GM19372 (cell line): Measurements from ENCODE around the gene ANKS1B.

ENCODE experiments used
- ATAC-seq: cut with Tn5 transposase; IDR thresholded peaks from one replicate; pipeline ENCODE4 v1.9.1; 2021; ENCODE audit warnings: mild to moderate bottlenecking, low read depth, moderate library complexity; ENCODE audit not compliant: unreplicated experiment

Gene ANKS1B

GRCh38 chr12:98817742-98818141 lies 1167.0 kb downstream of the ANKS1B start:
- ATAC-seq = no peak

- no peak for ATAC-seq
These were observed 1168.0 kb downstream of the ANKS1B start for GRCh38 chr12:98816720-98817119.

- no peak for ATAC-seq
These were observed 1170.5 kb downstream of the ANKS1B start for GRCh38 chr12:98814254-98814653.

GRCh38 chr12:98812225-98812624 lies 1172.5 kb downstream of the ANKS1B start:
- ATAC-seq = no peak

- ATAC-seq = no peak
These were observed 1176.4 kb downstream of the ANKS1B start for GRCh38 chr12:98808243-98808875.

- ATAC-seq = no peak
These were observed 1177.5 kb downstream of the ANKS1B start for GRCh38 chr12:98807187-98807586.

GRCh38 chr12:98803468-98804209 lies 1181.1 kb downstream of the ANKS1B start:
- no peak for ATAC-seq

GRCh38 chr12:98799822-98800221 lies 1184.9 kb downstream of the ANKS1B start:
- ATAC-seq = no peak

GRCh38 chr12:98799146-98799810 lies 1185.5 kb downstream of the ANKS1B start:
- no peak for ATAC-seq

- no peak for ATAC-seq
These were observed 1187.5 kb downstream of the ANKS1B start for GRCh38 chr12:98797200-98797599.

GRCh38 chr12:98796745-98797144 lies 1188.0 kb downstream of the ANKS1B start:
- ATAC-seq = no peak

GRCh38 chr12:98793121-98793520 lies 1191.6 kb downstream of the ANKS1B start:
- ATAC-seq = no peak

GRCh38 chr12:98791406-98791805 lies 1193.3 kb downstream of the ANKS1B start:
- ATAC-seq = no peak

- no peak for ATAC-seq
These were observed 1196.3 kb downstream of the ANKS1B start for GRCh38 chr12:98788396-98788795.

GRCh38 chr12:98786653-98787052 lies 1198.1 kb downstream of the ANKS1B start:
- ATAC-seq = no peak

- no peak for ATAC-seq
These were observed 1201.3 kb downstream of the ANKS1B start for GRCh38 chr12:98783420-98783819.

GRCh38 chr12:98780261-98780660 lies 1204.5 kb downstream of the ANKS1B start:
- no peak for ATAC-seq

- no peak for ATAC-seq
These were observed 1211.9 kb downstream of the ANKS1B start for GRCh38 chr12:98772818-98773217.

- no peak for ATAC-seq
These were observed 1212.7 kb downstream of the ANKS1B start for GRCh38 chr12:98771811-98772752.

GRCh38 chr12:98770230-98770629 lies 1214.5 kb downstream of the ANKS1B start:
- ATAC-seq = no peak

- ATAC-seq = no peak
These were observed 1215.7 kb downstream of the ANKS1B start for GRCh38 chr12:98769068-98769467.
